ENCODE measurements around the gene HPRT1.

HPRT1 gene

GRCh38 chrX:134545510-134545909, 85.5 kb downstream of the HPRT1 start:
- peak; percentile 67 for DNase-seq

GRCh38 chrX:134546187-134546586, 86.2 kb downstream of the HPRT1 start:
- DNase-seq: no peak

- DNase-seq: peak; percentile 32
Observed at GRCh38 chrX:134547047-134547679, 87.2 kb downstream of the HPRT1 start.

GRCh38 chrX:134548257-134549201, 88.6 kb downstream of the HPRT1 start:
- peak; percentile 35 for DNase-seq

All from fibroblast of skin of right quadriceps (primary cell).